HG02759 (cell line): ENCODE results near the gene PTHLH.

ENCODE experiments used
- ATAC-seq: cut with Tn5 transposase; IDR thresholded peaks from one replicate; pipeline ENCODE4 v1.9.1; 2021; ENCODE audit warnings: mild to moderate bottlenecking, moderate library complexity; ENCODE audit not compliant: unreplicated experiment

The PTHLH gene

DNA sequence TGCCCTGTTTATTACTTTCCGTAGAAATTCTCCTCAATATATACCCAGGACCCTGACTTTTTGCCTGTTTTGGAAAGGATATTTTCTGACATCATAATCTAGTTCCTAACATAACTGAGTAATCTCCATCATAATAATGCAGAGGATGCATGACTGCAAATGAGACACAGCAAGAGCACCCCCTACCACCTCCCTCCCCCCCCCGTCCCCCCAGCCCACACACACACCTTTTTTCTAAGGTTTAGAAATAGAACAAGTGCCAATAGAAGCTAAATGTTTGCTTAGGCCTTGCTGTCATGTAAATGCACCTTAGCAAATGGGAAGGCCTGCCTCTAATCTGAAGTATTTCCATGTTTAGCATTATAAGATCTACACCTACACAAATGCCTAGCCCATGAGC is at the start of gene PTHLH:
Gene PTHLH, minus strand, starts transcription at position 13 of the 400 bp plus-strand sequence. CDS start 3,239 bp downstream, outside the sequence.
- ATAC-seq: no peak

GRCh38 chr12:28021704-28022103 is 49.2 kb upstream of the PTHLH start:
- no peak for ATAC-seq

DNA sequence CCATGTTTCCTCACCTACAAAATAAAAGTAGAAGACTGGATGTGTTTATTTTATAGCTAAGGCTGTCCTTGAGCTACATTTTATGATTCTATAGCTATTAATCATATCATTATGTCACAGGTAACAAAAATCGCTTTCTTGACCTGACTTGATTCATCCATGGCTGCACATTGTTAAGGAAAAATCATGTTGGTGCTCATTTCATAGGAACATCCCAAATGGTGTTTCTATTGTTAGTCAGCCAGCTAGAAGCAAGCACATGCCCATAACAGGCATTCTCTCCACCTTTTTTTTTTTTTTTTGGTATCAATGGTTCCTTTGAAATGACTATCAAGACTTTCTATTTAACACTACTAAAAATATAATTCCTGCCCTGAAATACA is 45.3 kb upstream of the PTHLH start:
- ATAC-seq: no peak

DNA sequence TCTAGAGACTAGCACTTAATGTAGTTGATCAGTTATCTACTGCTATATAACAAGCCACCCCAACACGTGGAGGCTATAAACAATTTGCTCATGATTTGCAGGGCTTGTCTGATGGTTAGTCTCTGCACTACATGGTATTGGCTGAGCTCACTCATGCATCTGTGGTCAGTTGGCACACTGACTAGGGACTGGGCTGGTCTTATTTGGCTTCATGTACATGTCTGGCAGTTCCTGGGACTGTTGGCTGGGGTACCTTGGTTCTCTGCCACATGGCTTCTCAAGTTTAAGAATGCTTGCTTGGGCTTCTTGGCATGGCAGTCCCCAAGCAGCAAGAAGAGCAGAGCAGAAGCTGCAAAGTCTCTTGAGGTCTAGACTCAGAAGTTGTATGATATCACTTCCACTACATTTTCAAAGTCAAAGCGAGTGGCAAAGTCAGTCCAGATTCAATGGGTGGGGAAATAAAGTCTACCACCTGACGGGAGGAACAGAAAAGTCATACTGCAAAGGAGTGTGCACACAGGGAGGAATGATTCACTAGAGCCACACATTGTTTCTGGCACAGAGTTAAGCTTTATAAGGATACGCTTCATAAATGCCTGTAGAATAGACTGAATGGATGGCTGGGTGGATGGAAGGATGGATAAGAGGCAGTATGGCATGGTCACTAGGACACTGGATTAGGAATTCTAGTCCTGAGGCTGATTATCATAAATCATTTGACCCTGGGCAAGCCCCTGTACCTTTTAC is 44.8 kb upstream of the PTHLH start:
- ATAC-seq: no peak

GRCh38 chr12:28015165-28015564 is 42.6 kb upstream of the PTHLH start:
- ATAC-seq: no peak

DNA sequence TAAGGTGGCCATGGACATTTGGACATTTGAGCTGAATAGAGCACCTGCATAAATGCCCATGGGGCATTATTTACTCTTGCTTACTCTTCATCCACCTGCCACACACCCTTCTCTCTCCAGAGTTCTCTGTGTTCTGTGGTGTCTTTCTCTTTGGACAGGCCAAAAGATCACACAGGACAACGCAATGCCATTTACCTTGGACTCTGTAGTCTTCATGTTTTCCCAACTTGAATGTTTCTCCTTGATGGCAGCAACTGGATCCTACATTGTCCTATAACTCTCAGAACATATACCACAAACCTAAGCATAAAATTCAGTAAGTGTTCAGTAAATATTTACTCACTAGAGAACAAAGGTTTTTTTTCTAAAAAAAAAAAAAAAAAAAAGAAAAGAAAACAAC is 41.7 kb upstream of the PTHLH start:
- ATAC-seq: no peak

GRCh38 chr12:28012333-28012918 is 39.9 kb upstream of the PTHLH start:
- ATAC-seq: no peak

DNA sequence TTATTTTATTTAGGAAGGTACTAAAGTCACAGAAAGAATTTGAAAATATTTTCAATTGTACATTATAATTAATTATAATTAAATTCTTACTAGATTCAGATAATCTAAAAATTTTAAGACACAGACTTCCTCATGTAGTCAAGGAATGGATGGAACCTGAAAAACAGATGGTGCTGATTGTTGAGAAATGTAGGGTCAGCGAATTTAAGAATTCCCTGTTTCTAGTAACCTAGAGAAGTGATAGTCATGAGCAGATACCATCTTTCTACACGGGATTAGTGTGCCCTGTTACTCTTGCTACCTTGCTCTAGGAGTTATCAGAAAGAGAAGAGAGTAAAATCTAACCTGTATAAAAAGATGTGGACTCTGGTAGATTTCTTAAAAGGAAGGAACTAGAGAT is 37.5 kb upstream of the PTHLH start:
- no peak for ATAC-seq

DNA sequence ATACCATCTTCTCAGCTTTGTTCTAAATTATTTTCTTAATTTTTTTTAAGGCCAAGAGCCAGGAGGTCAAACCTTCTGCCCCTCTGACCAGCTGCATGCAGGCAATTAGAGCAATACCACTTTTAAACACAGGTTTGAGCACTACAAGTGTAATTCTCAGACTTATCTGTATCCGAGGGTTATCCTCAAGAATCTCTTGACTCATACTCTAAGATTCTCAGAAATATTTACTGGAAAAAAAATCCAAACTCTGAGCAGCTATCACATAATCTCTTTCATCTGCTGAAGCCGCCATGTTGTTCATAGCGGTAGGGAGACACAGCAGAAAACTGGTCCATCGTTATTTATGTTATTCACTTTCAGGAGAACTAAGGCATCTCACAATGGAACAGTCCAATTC is 27.4 kb upstream of the PTHLH start:
- no peak for ATAC-seq

DNA sequence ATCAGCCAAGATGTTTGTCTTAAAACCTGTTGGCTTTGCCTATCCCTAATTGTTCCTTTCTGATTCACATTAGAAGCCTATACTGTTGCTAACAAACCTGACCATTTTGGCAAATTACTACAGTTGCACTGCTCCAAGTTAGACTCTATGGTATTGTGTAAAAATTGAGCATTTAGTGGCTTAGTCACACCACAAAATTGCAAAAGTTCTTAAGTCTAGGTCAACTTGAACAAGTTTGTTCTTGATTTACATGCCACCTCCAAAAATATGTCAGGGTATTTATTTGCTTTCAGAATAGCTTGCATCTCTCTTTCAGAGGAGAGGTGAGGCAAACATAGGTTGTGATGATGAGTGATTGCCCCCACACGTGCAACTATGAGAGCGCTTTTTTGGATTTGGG is 27.0 kb upstream of the PTHLH start:
- no peak for ATAC-seq

- ATAC-seq: no peak
Observed at GRCh38 chr12:27998658-27999057, 26.1 kb upstream of the PTHLH start.

DNA sequence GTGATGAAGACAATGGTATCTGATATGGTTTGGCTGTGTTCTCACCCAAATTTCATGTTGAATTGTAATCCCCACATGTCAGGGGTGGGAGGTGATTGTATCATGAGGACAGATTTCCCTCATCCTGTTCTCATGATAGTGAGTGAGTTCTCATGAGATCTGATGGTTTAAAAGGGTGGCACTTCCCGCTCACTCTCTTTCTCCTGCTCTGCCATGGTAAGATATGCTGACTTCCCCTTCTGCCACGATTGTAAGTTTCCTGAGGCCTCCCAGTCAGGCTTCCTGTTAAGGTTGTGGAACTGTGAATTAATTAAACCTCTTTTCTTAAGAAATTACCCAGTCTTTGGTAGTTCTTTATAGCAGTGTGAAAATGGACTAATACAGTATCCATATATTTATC is 25.6 kb upstream of the PTHLH start:
- ATAC-seq: no peak

GRCh38 chr12:27996761-27997160 is 24.2 kb upstream of the PTHLH start:
- no peak for ATAC-seq

DNA sequence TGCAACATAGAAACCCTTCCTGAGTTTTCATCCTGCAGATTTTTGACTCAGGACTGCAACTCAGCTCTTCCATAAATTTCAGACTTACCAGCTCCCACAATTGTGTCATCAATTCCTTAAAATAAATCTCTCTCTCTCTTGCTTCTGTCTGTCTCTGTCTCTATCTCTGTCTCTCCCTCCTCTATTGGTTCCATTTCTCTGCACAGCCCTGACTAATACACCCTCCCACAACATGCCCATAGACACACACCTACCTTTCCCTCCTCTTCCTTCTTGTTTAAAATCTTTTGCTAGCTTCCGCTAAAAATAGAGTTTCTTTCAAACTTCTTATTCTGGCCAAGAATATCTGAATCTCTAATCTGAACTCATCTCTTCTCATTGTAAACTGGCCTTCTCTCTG is 22.9 kb upstream of the PTHLH start:
- no peak for ATAC-seq

DNA sequence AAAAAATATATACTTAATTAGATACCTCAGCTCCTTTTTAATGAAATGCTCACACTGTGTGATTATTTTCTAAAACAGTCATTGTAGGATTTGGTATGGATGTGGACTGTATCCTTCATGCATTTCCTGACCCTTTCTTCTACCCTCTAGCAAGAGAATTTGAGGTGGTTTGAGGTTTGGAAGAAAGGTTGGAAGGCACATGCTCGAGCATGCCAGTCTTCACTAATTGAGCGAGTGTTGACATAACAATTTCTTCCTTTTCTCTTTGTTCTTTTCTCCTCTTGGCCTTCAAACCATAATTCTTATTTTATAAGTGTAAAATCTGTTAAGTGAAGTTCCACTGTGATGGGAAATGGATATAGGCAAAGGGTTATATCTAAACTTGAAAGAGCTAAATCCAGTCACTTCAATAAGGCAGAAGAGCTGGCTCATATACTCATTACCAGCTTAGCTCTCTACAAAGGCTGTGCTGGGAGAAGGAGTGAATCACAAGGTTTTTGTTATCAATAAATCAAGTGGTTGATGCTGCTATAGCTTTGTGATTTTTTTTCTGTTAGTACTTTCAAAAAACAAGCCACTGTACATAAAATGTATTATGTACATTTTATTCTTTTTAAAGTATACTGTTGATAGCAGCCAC is 16.2 kb upstream of the PTHLH start:
- no peak for ATAC-seq

DNA sequence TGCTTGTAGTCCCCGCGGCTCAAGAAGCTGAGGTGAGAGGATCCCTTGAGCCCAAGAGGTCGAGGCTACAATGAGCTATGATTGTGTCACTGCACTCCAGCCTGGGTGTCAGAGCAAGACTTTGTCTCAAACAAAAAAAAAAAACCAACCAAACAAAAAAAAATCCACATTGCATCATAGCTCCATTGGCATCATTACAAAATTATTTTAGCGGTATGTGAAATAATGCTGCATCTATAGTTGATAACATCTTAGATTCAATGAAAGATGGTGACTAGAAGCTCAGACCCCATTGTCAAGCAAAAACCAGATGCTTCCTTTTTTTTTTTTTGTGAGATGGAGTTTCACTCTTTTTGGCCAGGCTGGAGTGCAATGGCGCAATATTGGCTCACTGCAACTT is 14.8 kb upstream of the PTHLH start:
- no peak for ATAC-seq

GRCh38 chr12:27984275-27984674 is 11.7 kb upstream of the PTHLH start:
- ATAC-seq: no peak

GRCh38 chr12:27982951-27983350 is 10.4 kb upstream of the PTHLH start:
- no peak for ATAC-seq

DNA sequence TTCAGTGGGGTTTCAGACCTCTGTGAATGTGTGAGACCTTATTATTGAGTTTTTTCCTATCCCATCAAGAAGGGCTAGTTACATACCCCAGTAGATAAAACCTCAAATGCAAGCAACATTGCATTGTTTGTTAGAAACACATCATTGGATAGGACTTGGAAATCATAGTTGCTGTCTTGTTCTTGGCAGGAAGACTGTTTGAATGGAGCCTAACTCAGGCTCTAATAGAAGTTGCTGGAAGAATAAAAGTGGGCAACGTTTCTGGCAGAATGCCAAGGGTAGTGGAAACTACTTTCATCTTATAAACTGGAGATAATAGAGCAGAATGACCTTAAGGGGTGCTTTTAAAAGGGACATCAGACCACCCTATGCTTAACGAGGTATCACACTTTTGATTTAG is 9.9 kb upstream of the PTHLH start:
- no peak for ATAC-seq

DNA sequence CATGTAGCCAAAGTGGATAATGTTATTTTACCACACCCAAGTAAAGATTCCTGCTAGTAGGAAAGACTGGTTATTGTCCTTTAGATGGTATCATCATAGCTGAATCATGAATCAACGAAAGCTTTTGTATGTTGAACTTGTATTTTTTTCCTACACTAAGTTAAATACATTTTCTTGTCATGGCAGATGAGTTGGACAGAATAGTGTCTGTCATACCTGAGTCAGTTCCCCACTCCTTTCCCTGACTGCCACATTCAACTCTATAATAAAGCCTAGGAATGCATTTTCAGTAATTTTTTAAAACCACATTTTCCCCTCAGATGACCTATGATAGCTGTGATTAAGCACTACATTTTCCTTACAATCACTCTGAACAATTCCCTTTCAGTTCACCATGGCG is 9.3 kb upstream of the PTHLH start:
- ATAC-seq: no peak

GRCh38 chr12:27979145-27979544 is 6.6 kb upstream of the PTHLH start:
- no peak for ATAC-seq
